Neural cell (in vitro differentiated cells): ENCODE results near the gene NR2F1-AS1.

Experiments used
- CTCF ChIP-seq: fragments of 450-650 bp; IDR thresholded peaks from 2 replicates; pipeline ENCODE4 v1.5.1; 2014; ENCODE audit warnings: antibody characterized with exemption, mild to moderate bottlenecking, moderate library complexity; ENCODE audit not compliant: poor library complexity, severe bottlenecking
- EP300 ChIP-seq: fragments of 450-650 bp; conservative IDR thresholded peaks from 2 replicates; pipeline ENCODE4 v1.6.1; 2014; ENCODE audit warnings: antibody characterized with exemption, mild to moderate bottlenecking, moderate library complexity; ENCODE audit not compliant: poor library complexity, severe bottlenecking
- EZH2 ChIP-seq: fragments of 200-600, 300-800 bp; shearing (Covaris generic), sonication (generic); IDR thresholded peaks from 2 replicates; pipeline ENCODE4 v1.6.1; 2014; ENCODE audit warnings: antibody characterized with exemption, low read length, borderline replicate concordance, mild to moderate bottlenecking; ENCODE audit not compliant: insufficient read depth, poor library complexity, severe bottlenecking
- MXI1 ChIP-seq: fragments of 450-650 bp; conservative IDR thresholded peaks from 2 replicates; pipeline ENCODE4 v1.6.1; 2014; ENCODE audit warnings: antibody characterized with exemption, mild to moderate bottlenecking; ENCODE audit not compliant: poor library complexity, severe bottlenecking
- POLR2AphosphoS5 ChIP-seq: IDR thresholded peaks from 2 replicates; pipeline ENCODE4 v1.6.1; 2012
- TAF1 ChIP-seq: IDR thresholded peaks from 2 replicates; pipeline ENCODE4 v1.6.1; 2012; ENCODE audit warnings: low read depth

GRCh38 chr5:93462916-93463315 is 118.1 kb downstream of the NR2F1-AS1 start:
- TF ChIP-seq CTCF (no peak), POLR2AphosphoS5 (no peak), EZH2 (no peak), TAF1 (no peak), EP300 (no peak), MXI1 (no peak)
